HL-60/S4 treated with retinoic acid at 250 ng/mL for 4 days and 3 days (cell line): ENCODE results near the gene DENND4A.

Experiments
- in situ Hi-C: fragments of 300-500 bp; cut with MboI; formaldehyde crosslinking; loops from 2 replicates; pipeline ENCODE4 v1.7.0; 2022; ENCODE audit warnings: low sequenced_read_pairs

Gene DENND4A

DNA sequence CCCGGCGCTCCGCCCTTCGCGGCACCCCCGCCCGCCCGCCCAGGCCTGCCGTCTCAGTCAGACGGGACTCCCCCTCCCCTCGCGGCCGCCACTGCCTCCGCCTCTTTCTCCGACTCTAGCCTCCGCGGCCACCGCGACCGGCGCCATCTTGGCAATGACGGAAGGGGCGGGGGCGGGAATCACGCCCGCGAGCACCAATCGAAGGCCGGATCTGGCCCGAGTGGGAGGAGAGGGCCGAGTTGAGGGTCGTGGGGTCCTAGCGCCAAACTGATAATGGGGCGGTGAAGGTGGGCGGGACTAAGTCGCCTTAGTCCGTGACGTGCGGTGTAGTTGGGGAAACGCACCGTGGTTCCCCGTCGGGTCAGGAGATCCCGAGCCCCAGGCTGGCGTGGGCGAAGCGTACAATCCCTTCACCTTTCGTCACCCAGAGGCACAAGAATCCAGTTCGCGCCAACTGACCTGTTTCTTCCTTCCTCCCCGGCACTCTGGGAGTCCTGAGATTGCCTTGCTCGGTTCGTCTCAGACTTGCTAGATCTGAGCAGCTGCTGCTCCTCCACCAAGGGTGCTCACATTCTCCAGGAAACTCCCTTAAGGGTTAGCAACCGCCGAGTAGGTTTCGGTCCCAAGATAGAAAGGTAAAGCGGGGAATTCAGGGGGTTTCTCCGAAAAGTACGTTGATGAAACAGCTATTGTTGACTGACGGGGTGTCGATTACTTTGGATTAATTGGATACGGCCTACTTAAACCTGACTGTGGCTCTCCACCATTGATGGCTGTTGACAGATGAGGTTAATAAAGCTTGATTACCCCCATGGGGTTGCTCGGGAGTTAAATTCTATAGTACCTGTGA, at the start of gene DENND4A:
Gene DENND4A (minus strand): TSS at position 156 of the 850 bp plus-strand sequence. CDS start 35,843 bp downstream, outside the sequence.
- in situ Hi-C loops = no loop called here

DNA sequence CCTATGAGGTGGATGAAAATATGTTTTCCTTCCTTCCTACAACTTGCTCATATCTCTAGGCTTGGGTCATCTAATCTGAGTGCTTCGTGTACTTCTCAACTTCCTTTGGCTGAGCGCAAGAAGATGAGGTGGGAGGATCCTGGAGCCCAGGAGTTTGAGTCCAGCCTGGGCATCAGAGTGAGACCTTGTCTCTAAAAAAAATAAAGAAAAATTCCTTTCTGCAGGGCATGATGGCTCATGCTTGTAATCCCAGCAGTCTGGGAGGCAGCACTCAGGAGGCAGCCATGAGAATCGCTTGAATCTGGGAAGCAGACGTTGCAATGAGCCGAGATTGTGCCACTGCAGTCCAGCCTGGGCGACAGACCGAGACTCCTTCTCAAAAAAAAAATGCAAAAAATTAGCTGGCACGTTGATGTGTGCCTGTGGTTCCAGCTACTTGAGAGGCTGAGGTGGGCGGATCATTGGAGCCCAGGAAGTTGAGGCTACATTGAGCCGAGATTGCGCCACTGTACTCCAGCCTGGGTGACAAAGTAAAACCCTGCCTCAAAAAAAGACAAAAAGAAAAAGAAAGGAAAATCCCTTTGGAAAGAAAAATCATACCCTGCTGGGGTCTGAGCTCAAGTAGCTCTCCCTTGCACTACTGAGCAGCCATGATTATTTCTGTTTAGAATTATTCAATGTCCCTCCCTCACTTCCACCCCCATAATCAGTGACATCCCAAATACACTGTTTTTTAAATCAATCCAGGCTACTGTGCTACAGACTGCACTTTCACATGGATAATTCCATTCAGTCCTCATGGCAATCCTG, 49.2 kb upstream of the DENND4A start:
- in situ Hi-C loops = no loop called here

DNA sequence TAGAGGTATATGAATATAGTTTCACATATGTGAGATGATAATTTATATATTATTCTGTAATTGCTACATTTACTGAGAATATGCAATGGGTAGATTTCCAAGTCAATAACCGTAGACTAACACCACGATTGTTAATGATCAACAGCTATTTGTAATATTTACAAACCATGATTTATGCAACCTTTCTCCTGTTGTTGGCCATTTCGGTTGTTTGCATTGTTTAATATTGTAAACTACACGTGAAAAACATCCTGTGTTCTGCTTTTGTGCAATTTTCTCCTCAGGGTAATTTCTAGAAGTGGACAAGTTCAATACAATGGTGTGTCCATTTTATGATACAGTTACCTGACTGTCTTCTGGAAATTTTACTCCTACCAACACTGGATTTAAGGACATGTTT, 47.9 kb upstream of the DENND4A start:
- in situ Hi-C loops = no loop called here

DNA sequence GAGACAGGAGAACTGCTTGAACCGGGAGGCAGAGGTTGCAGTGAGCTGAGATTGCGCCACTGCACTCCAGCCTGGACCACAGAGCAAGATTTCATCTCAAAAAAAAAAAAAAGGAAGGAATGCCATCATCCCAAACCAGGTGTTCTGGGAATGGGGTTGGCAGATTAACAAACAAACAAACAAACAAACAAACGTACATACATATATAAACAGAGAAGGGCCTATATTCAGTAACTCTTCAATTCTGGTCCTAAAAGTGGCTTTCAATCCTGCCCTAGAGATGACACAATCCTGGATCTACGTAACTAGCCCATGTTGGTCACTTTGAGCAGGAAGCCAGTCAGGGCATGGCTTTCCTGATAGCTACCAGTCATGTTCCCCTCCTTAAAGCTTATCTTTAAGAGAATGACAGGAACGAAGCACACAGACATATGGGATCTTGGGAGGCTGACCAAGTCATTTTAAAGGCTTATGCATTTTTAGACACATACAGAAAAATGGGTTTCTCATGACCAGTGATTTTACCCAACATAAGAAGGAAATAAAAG, 47.3 kb upstream of the DENND4A start:
- in situ Hi-C loops = no loop called here

DNA sequence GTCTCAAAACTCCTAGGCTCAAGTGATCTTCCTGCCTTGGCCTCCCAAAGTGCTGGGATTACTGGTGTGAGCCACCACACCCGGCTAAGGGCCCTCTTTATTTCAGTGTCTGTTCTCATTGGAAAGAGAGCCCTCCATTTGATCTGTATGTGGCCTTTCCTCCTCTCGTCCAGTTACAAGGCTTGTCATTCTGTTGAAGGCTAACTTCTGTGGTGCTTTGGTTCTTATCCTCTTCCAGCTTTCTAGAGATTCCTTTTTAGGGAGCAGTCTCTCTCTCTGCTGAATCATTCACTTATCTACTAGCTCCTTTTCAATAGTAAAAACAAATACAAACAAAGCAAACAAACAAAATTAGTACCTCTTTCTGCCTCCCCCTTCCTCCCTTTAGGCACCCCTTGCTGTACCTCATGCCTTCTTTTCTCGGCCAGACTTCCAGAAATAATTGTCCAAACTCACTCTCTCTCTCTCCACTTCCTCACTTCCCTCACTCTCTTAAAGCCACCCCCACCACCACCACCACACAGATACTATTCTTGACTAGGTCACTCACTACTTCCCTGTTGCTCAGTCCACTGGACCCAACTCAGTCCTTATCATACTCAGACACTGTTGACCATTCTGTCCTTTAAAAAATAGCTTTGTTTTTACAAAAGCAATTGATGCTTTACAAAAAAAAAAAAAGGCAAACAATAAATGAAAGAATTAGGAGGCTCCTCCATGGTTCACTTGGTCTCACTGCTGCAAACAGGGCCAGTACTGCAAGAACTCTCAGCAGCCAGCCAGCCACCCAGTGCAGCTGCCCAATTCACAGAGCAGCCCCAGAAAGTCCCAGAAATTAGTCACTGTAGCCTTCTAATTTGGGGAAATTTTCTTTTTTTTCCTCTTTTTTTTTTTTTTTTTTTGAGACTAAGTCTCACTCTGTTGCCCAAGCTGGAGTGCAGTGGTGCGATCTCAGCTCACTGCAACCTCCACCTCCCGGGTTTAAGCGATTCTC, 45.5 kb upstream of the DENND4A start:
- in situ Hi-C loops = no loop called here

DNA sequence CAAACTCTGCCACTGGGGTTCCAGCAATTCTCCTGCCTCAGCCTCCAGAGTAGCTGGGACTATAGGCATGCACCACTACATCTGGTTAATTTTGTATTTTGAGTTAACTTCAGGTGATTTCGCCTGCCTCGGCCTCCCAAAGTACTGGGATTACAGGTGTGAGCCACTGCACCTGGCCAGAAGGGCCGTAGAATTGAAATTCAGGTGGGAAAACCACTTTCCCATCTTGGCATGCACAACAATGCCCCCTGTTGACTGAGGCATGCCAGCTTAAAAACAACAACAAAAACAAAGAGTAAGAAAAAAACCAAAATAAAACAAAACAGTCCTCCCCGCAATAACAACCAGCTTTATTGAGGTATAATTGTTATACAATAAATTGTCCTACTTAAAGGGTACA, 44.6 kb upstream of the DENND4A start:
- in situ Hi-C loops = no loop called here

DNA sequence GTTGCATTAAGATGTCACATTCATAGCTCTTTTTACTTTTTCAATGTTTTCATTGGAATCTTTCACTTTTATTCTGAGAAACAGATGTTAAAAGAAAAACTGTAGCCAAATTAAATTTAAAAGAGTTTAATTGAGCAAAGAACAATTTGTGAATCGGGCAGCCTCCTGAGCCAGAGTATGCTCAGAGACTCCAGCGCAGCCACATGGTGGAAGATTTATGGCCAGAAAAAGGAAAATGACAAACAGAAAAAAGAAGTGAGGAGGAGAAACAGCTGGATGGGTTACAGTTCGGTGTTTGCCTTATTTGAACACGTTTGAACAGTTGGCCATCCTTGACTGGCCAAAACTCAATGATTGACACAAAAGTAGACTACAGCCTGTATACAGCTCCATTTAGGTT, 43.4 kb upstream of the DENND4A start:
- in situ Hi-C loops = no loop called here

DNA sequence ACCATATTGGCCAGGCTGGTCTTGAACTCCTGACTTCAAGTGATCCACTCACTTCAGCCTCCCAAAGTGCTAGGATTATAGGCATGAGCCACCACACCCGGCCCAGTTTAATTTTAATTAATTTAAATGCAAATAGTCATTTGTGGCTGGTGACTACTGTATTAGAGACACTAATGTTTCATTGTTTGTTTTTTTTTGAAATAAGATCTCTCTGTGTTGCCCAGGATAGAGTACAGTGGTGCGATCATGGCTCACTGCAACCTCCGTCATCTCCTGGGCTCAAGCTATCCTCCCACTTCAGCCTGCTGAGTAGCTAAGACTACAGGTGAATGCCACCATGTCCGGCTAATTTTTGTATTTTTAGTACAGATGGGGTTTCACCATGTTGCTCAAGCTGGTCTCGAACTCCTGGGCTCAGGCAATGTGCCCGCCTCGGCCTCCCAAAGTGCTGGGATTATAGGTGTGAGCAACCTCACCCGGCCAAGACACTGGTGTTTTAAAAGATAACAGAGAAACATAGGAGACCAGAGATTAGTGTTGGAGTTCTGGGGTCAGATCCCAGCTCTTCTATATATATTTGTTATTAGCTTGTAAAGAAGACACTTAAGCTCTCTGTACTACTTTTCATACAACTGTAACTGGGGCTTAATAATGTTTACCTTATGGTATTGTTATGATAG, 42.6 kb upstream of the DENND4A start:
- in situ Hi-C loops = no loop called here

DNA sequence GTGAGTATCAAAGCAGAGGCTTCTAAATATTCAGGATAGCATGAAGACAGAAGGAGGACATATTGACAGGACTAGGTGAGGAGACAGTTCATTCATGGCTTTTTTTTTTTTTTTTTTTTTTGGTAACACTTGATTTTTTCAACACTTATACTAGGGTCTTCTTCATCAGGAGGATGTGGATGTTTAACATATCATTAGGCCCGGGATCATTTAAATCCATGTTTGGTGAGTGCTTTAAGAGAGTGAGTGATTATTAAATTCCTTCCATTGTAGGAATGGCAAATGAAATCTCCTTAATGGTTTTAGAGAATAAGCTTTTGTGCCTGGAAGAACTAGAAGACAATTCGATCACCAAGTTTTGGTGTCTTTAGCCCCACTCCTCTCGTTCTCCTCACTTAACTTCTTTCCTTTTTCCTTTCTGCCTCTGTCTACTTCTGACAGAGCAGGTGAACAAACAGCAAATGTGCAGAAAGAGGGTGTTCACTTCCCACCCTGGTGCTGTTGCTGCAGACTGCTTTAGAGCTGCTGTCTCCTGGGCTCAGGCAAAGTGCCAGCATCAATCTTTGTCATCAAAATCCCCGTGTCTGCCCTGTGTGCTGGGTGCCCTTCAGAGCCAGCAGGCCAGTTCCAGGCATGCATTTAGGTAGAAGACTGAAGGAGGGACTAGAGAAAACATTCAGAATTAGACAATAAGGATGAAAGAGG, 41.6 kb upstream of the DENND4A start:
- in situ Hi-C loops = no loop called here

DNA sequence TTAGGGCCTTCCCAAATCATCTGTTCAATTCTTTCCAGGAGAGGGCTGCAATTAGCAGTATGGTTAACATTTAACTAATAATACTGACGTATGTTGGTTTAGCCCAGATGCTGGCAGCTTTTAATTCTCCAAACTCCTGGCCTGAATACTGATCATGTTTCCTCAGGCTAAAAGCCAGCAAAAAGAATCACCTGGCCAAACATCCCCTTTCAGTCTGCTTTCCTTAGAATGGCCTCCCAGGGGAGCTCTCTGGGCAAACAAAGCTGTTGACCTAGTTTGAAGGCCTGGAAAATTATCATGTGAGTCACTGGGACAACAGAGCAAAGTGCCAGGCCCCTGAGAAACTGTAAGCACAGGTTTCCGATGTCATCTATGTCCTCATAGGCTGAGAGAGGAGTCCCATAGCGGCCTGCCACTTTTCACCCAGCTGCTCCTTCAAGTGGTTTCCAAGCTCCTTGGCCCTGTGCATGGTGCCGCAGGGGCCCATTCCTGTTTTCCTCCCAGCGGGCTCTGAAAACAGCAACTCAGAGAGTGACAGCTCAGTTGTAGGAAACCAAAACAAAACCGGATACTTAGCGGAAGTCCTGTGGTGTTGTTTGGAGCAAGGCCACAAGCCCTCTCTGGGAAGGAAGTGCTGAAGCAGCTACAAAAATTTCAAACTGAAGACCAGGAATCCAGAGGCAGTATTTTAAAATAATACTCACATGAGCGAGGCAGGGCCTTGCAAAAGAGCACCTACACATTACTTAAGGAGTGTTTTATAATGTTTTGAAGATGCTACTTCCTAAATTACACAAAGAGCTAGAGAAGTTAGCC, 40.7 kb upstream of the DENND4A start:
- in situ Hi-C loops = no loop called here

DNA sequence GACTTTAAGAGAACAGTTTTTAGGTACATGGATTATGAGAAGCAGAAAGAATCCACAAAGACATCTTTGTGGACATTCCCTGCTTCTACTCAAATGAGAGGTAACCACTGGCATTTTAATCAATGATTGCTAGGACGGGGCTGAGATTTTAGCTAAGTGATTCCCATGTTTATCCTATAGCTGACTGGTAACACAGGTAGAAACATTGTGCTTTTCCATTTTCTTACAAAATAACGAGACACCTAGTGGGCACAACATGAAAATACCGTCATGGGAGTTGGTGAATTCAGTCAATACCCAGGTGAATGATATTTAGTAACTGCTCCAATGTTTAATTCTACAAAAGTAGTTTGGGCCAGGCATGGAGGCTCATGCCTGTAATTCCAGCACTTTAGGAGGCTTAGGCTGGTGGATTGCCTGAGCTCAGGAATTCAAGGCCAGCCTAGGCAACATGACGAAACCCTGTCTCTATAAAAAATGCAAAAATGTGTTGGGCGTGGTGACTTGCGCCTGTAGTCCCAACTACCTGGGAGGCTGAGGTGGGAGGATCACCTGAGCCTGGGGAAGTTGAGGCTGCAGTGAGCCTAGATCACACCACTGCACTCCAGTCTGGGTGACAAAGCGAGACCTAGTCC, 37.2 kb upstream of the DENND4A start:
- in situ Hi-C loops = no loop called here

DNA sequence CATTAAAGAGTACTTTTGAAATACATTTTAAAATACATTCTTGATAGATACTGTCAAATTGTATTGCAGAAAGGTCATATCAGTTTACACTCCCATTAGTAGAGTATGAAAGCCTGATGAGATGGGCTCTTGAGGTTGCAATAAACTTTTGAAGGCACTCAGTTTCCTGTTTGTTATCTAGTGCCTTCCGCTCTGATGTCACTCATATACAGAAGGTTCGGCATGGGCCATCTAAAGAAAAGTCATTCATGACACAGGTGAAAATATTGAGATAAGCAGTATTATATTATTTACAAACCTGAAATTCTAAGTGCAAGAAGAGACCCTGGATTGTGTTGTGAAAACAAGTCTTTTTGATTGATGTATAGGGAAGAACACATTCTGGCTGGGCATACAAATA, 36.5 kb upstream of the DENND4A start:
- in situ Hi-C loops = no loop called here

DNA sequence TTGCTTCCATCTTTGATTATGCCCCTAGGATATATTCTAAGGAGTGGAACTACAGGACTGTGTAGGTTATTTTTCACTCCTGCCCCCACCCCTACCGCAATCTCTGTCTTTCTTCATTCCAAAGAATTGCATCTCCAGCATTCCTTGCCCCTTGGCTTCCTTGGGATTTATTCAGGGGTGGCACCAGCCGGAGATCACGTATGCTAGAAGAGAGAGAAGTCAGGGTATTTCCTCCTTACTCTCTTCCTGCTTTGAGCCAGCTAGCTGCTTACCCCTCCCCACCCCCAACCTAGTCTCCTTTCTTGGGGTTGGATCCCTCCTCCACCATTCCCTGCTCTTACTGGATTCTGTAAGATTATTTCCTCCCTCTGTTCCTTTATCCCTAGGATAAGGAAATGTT, 35.0 kb upstream of the DENND4A start:
- in situ Hi-C loops = no loop called here

DNA sequence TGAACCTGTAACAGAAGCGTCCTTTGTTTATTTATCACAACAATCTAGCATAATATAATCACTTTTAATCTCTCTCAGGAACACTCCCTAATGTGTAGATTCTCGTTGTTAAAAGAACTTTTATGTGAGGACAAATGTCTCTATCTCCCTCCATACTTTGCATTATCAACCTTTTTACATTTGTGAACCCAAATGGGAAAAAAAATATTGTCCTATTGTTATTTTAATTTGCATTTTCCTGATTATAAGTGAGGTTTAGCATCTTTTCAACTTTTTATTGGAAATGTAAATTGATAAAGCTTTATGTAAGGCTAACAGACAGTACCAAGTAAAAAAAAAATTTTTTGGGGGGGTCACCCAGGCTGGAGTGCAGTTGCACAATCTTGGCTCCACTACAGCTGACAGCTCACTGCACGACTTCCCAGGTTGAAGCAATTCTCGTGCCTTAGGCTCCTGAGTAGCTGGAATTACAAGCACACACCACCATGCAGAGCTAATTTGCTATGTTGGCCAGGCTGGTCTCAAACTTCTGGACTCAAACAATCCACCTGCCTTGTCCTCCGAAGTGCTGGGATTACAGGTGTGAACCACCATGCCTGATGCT, 33.0 kb upstream of the DENND4A start:
- in situ Hi-C loops = no loop called here

DNA sequence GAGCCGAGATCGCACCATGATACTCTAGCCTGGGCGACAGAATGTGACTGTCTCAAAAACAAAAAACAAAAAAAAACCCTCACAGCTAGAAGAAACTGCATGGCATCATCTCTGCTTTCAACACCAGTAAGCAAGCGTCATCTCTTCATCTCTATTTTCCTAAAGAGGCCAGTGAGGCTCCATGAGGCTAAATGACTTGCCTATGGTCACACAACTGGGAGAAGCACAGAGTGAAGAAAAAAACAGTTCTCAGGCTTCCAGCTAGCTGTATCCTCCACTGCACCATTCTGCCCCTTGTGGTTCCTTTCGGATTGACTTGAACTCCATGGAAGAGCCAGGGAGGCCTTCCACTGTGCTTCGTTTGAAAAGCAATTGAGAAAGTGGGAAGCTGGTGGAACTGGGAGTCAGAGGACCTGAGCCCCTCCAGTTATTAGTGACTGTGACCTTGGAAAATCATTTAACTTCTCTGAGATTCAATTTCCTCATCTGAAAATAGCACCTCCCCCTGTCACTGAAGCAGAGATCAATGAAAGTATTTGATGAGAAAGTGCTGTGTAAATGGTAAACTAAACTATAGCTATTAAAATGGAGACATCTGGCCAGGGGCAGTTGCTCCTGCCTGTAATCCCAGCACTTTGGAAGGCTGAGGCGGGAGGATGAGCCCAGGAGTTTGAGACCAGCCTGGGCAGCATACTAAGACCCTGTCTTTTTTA, 32.1 kb upstream of the DENND4A start:
- in situ Hi-C loops = no loop called here

DNA sequence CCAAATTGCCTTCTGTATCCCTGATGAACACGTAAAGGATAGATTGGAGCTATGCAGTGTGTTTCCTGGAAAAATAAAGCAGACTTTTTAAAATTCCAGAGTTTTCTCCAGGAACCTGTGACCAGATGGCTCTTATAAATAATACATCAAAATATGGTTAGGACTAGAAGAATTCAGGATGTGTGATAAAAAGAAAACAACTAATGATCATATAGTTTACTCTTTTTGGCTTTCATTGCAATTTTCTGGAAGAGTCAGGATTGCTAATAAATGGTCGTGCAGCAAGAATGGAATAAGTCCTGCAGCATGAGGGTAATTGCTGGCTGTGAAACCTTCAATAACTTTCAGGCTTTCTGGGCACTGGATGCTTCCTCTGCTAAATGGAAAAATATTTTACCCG, 30.2 kb upstream of the DENND4A start:
- in situ Hi-C loops = no loop called here

DNA sequence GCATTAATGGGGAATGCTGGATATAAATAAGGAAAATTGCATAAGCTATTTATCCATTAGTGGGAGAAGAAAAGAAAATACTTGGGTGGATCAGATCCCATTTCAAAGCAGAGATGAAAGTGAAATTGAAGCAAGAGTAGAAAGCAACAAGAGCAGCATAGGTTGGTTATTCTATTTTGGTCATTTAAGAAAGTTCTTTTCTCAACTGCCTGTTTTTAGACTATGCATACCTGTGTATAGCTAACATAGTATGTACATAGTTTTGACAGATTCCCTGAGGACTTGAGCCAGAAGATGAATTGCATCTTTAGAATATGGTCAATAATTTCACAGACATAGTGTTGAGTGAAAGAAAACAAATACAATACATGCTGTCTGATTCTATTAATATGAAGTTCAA, 29.0 kb upstream of the DENND4A start:
- in situ Hi-C loops = no loop called here
